Endothelial cell (in vitro differentiated cells): Measurements from ENCODE around the gene CRTC3. TPM values are rescaled to one million over a fixed set of nuclear protein-coding genes. Genes with fewer than 3 reads are reported as not detected.

Experiments used
- DNase-seq: peaks from one replicate; pipeline ENCODE4 v3.0.0; 2021; ENCODE audit warnings: low spot score
- H3K27ac Mint-ChIP-seq: one replicate; pipeline ENCODE4 v1.8.0; 2021; ENCODE audit warnings: mixed read lengths, inconsistent platforms; ENCODE audit not compliant: unreplicated experiment
- H3K27me3 Mint-ChIP-seq: one replicate; pipeline ENCODE4 v1.8.0; 2021; ENCODE audit warnings: mild to moderate bottlenecking, moderate library complexity, mixed read lengths, inconsistent platforms; ENCODE audit not compliant: unreplicated experiment
- H3K36me3 Mint-ChIP-seq: one replicate; pipeline ENCODE4 v1.8.0; 2021; ENCODE audit warnings: mild to moderate bottlenecking, low read depth, mixed read lengths, inconsistent platforms; ENCODE audit not compliant: unreplicated experiment
- H3K4me1 Mint-ChIP-seq: one replicate; pipeline ENCODE4 v1.8.0; 2021; ENCODE audit warnings: mild to moderate bottlenecking, mixed read lengths, inconsistent platforms; ENCODE audit not compliant: unreplicated experiment
- H3K4me3 Mint-ChIP-seq: one replicate; pipeline ENCODE4 v1.8.0; 2021; ENCODE audit warnings: mild to moderate bottlenecking, mixed read lengths, inconsistent platforms; ENCODE audit not compliant: unreplicated experiment
- H3K9me3 Mint-ChIP-seq: one replicate; pipeline ENCODE4 v1.8.0; 2021; ENCODE audit warnings: mixed read lengths, inconsistent platforms; ENCODE audit not compliant: unreplicated experiment
- CTCF ChIP-seq: fragments of 200-600 bp; sonication (generic); IDR thresholded peaks from one replicate; pipeline ENCODE4 v1.5.0; 2021; ENCODE audit warnings: antibody characterized with exemption; ENCODE audit not compliant: unreplicated experiment
- total RNA-seq: library from RNA; stranded (reverse); fragmentation: NEBNext Ultra II Directional; extraction: Animal tissue kit (Norgen Biotek cat#: 25700); gene quantifications from one replicate; pipeline ENCODE4 v1.2.1, GENCODE V29; 2021; ENCODE audit not compliant: unreplicated experiment

Gene CRTC3
- total RNA-seq, 1 donor from 2014 or later, result 27.1 TPM

GRCh38 chr15:90561344-90562244 is 31.9 kb downstream of the CRTC3 start:
- TF ChIP-seq CTCF, result no peak

GRCh38 chr15:90562669-90563068 is 32.9 kb downstream of the CRTC3 start:
- no peak for TF ChIP-seq CTCF
- Mint-ChIP-seq H3K4me1 (peaks cover 26% of the 10 kb centered on the region), H3K27ac (no peak overlapping the region), H3K36me3 (peaks cover 4% of the 10 kb centered on the region), H3K4me3 (no peak overlapping the region), H3K27me3 (peaks cover 3% of the 10 kb centered on the region), H3K9me3 (no peaks in the 10 kb centered on the region)
- DNase-seq, result no peak

More at GRCh38 chr15:90561344-90562244, 31.9 kb downstream of the CRTC3 start:
- Mint-ChIP-seq H3K27ac (no peak overlapping the region), H3K4me3 (no peak overlapping the region), H3K9me3 (no peaks in the 10 kb centered on the region), H3K27me3 (peaks cover 3% of the 10 kb centered on the region), H3K4me1 (peaks cover 26% of the 10 kb centered on the region), H3K36me3 (peaks cover 4% of the 10 kb centered on the region)
- no peak for DNase-seq

GRCh38 chr15:90563463-90563862 is 33.7 kb downstream of the CRTC3 start:
- no peaks in the 10 kb centered on the region for H3K27me3 Mint-ChIP-seq
- peaks cover 22% of the 10 kb centered on the region for H3K4me1 Mint-ChIP-seq
- H3K27ac Mint-ChIP-seq, result no peak overlapping the region
- TF ChIP-seq CTCF, result no peak
- no peaks in the 10 kb centered on the region for H3K9me3 Mint-ChIP-seq
- no peak overlapping the region for H3K4me3 Mint-ChIP-seq
- DNase-seq, result no peak
- peaks cover 4% of the 10 kb centered on the region for H3K36me3 Mint-ChIP-seq

- no peak for TF ChIP-seq CTCF
- H3K4me1 Mint-ChIP-seq, result peaks cover 22% of the 10 kb centered on the region
- no peaks in the 10 kb centered on the region for H3K9me3 Mint-ChIP-seq
- no peak overlapping the region for H3K27ac Mint-ChIP-seq
- H3K36me3 Mint-ChIP-seq, result peaks cover 4% of the 10 kb centered on the region
- H3K4me3 Mint-ChIP-seq, result no peak overlapping the region
- no peaks in the 10 kb centered on the region for H3K27me3 Mint-ChIP-seq
- no peak for DNase-seq
These were observed 34.3 kb downstream of the CRTC3 start for GRCh38 chr15:90564051-90564450.

- no peak for DNase-seq
- Mint-ChIP-seq H3K4me1 (peaks cover 22% of the 10 kb centered on the region), H3K27me3 (no peaks in the 10 kb centered on the region), H3K9me3 (no peaks in the 10 kb centered on the region), H3K27ac (no peak overlapping the region), H3K36me3 (peaks cover 4% of the 10 kb centered on the region), H3K4me3 (no peak overlapping the region)
- TF ChIP-seq CTCF, result no peak
These were observed 34.9 kb downstream of the CRTC3 start for GRCh38 chr15:90564590-90564989.
